H1 (cell line): ENCODE results near the gene LRRC8D. TPM values are rescaled to one million over a fixed set of nuclear protein-coding genes. Genes with fewer than 3 reads are reported as not detected.

ENCODE experiments used
- CTCF ChIA-PET: fragments of 300-600 bp; sonication (Branson Sonifier 250); formaldehyde crosslinking; loops from one replicate; lab custom pipeline; 2021; ENCODE audit not compliant: partially characterized antibody; lab: Charles Lee
- POLR2A ChIA-PET: fragments of 300-600 bp; sonication (Branson Sonifier 250); formaldehyde crosslinking; loops from one replicate; lab custom pipeline; 2021; ENCODE audit warnings: inconsistent platforms; ENCODE audit not compliant: partially characterized antibody; lab: Charles Lee
- DNase-seq, 2 experiments: peaks; one replicate each; pipeline versions ENCODE4 v3.0.0 to v3.0.0-alpha.2; 2010 to 2022; ENCODE audit warnings: low spot score in 2 of 2, low read depth in 1 of 2, mixed read lengths in 1 of 2
- FAIRE-seq: peaks from 2 replicates; lab custom pipeline; 2011; peaks lifted over from hg19 to GRCh38; lab: Jason Lieb, UNC
- H2AFZ ChIP-seq: 2 replicates; pipeline ENCODE4 v1.8.1; 2012; ENCODE audit warnings: low read length, inconsistent platforms
- H2AK5ac ChIP-seq: 2 replicates; pipeline ENCODE4 v1.6.1; 2013; ENCODE audit warnings: low read depth, low read length
- H2BK120ac ChIP-seq: replicated peaks from 2 replicates; pipeline ENCODE3; 2013; ENCODE audit warnings: low read depth, low read length, inconsistent platforms
- H2BK12ac ChIP-seq: 2 replicates; pipeline ENCODE4 v1.6.1; 2013; ENCODE audit warnings: low read depth, low read length
- H2BK15ac ChIP-seq: 2 replicates; pipeline ENCODE4 v1.6.1; 2013; ENCODE audit warnings: low read length
- H2BK20ac ChIP-seq: 2 replicates; pipeline ENCODE4 v1.6.1; 2013; ENCODE audit warnings: low read length
- H2BK5ac ChIP-seq: 2 replicates; pipeline ENCODE4 v1.6.1; 2013; ENCODE audit warnings: low read depth, low read length
- H3K14ac ChIP-seq: 2 replicates; pipeline ENCODE4 v1.6.1; 2013; ENCODE audit warnings: inconsistent platforms; ENCODE audit not compliant: insufficient read length
- H3K18ac ChIP-seq: 2 replicates; pipeline ENCODE4 v1.6.1; 2013; ENCODE audit warnings: low read length; ENCODE audit errors: extremely low read depth
- H3K23ac ChIP-seq: 2 replicates; pipeline ENCODE4 v1.6.1; 2013; ENCODE audit warnings: inconsistent platforms; ENCODE audit not compliant: insufficient read length
- H3K23me2 ChIP-seq: 2 replicates; pipeline ENCODE4 v1.6.1; 2013; ENCODE audit warnings: low read depth, low read length
- H3K27ac ChIP-seq: 2 replicates; pipeline ENCODE4 v1.6.1; 2011; ENCODE audit warnings: low read depth, low read length, inconsistent platforms
- H3K27me3 ChIP-seq, 4 experiments: replicated peaks in 1 of 4; 1 replicate in 1 of 4; 2 replicates in 3 of 4; pipeline versions ENCODE4 v1.6.1 to v1.8.1; 2011 to 2013; ENCODE audit warnings: low read length in 3 of 4, mild to moderate bottlenecking in 3 of 4, inconsistent platforms in 2 of 4, mixed read lengths in 2 of 4, moderate library complexity in 1 of 4; ENCODE audit not compliant: control insufficient read depth in 3 of 4, insufficient read depth in 3 of 4; ENCODE audit errors: extremely low read depth in 1 of 4
- H3K36me3 ChIP-seq, 4 experiments: 2 replicates each; pipeline versions ENCODE4 v1.6.1 to v1.8.1; 2011 to 2013; ENCODE audit warnings: mild to moderate bottlenecking in 4 of 4, low read length in 3 of 4, moderate library complexity in 2 of 4, control low read depth in 1 of 4, inconsistent platforms in 1 of 4; ENCODE audit not compliant: insufficient read depth in 4 of 4, control insufficient read depth in 2 of 4
- H3K4ac ChIP-seq: replicated peaks from 2 replicates; pipeline ENCODE3; 2013; ENCODE audit warnings: low read length, low read depth, mixed read lengths, inconsistent platforms; ENCODE audit not compliant: insufficient read length
- H3K4me1 ChIP-seq, 4 experiments: replicated peaks in 1 of 4; 1 replicate in 1 of 4; 2 replicates in 3 of 4; pipeline versions ENCODE4 v1.6.1 to v1.8.1; 2011 to 2013; ENCODE audit warnings: low read length in 3 of 4, inconsistent platforms in 2 of 4, mixed read lengths in 1 of 4; ENCODE audit not compliant: insufficient read depth in 4 of 4, control insufficient read depth in 3 of 4
- H3K4me2 ChIP-seq, 2 experiments: 2 replicates each; pipeline versions ENCODE4 v1.6.1 to v1.8.1; 2011 to 2013; ENCODE audit warnings: low read depth in 2 of 2, low read length in 2 of 2, control low read depth in 1 of 2, inconsistent platforms in 1 of 2, mild to moderate bottlenecking in 1 of 2; ENCODE audit not compliant: insufficient read depth in 1 of 2
- H3K4me3 ChIP-seq, 4 experiments: fragments of 200-600, 300-600 bp in 1 of 4; sonication (generic), shearing (Covaris generic), sonication (Bioruptor Twin) in 1 of 4; 2 replicates each; pipeline versions ENCODE4 v1.5.1 to v1.8.1; 2011 to 2016; ENCODE audit warnings: low read length in 4 of 4, low read depth in 3 of 4, control low read depth in 2 of 4, inconsistent platforms in 2 of 4, mild to moderate bottlenecking in 2 of 4, mixed read lengths in 1 of 4, moderate library complexity in 1 of 4; ENCODE audit not compliant: insufficient read depth in 2 of 4; ENCODE audit errors: extremely low read depth in 1 of 4
- H3K56ac ChIP-seq: replicated peaks from 2 replicates; pipeline ENCODE3; 2013; ENCODE audit warnings: low read depth, mild to moderate bottlenecking, mixed read lengths, low read length, inconsistent platforms; ENCODE audit not compliant: insufficient read length
- H3K79me1 ChIP-seq: 2 replicates; pipeline ENCODE4 v1.6.1; 2013; ENCODE audit warnings: low read depth, low read length, control low read depth
- H3K79me2 ChIP-seq, 2 experiments: 2 replicates each; pipeline versions ENCODE4 v1.6.1 to v1.8.1; 2012 to 2013; ENCODE audit warnings: low read length in 2 of 2, mild to moderate bottlenecking in 2 of 2, inconsistent platforms in 1 of 2; ENCODE audit not compliant: insufficient read depth in 2 of 2, control insufficient read depth in 1 of 2
- H3K9ac ChIP-seq, 4 experiments: replicated peaks in 1 of 4; 1 replicate in 1 of 4; 2 replicates in 3 of 4; pipeline versions ENCODE4 v1.6.1 to v1.8.1; 2011 to 2013; ENCODE audit warnings: low read depth in 3 of 4, low read length in 3 of 4, control low read depth in 2 of 4, mild to moderate bottlenecking in 2 of 4, moderate library complexity in 2 of 4, inconsistent platforms in 1 of 4; ENCODE audit errors: extremely low read depth in 1 of 4
- H3K9me3 ChIP-seq, 2 experiments: 2 replicates each; pipeline versions ENCODE4 v1.6.1 to v1.8.1; 2012 to 2013; ENCODE audit warnings: mild to moderate bottlenecking in 2 of 2, moderate library complexity in 2 of 2, control low read depth in 1 of 2, inconsistent platforms in 1 of 2, low read depth in 1 of 2, low read length in 1 of 2, mixed read lengths in 1 of 2; ENCODE audit not compliant: insufficient read depth in 2 of 2
- H4K20me1 ChIP-seq, 2 experiments: replicated peaks in 1 of 2; 2 replicates each; pipeline versions ENCODE3 to v1.8.1; 2011 to 2013; ENCODE audit warnings: inconsistent platforms in 2 of 2, low read length in 2 of 2, mild to moderate bottlenecking in 1 of 2; ENCODE audit not compliant: insufficient read depth in 2 of 2, control insufficient read depth in 1 of 2
- H4K5ac ChIP-seq: 2 replicates; pipeline ENCODE4 v1.6.1; 2013; ENCODE audit warnings: low read length, low read depth, mixed read lengths, inconsistent platforms; ENCODE audit not compliant: insufficient read length
- H4K8ac ChIP-seq: 2 replicates; pipeline ENCODE4 v1.8.0; 2013; ENCODE audit warnings: mild to moderate bottlenecking, moderate library complexity, low read length, inconsistent platforms; ENCODE audit not compliant: insufficient read depth; ENCODE audit errors: extremely low read depth
- H4K91ac ChIP-seq: replicated peaks from 2 replicates; pipeline ENCODE3; 2013; ENCODE audit warnings: low read length, mixed read lengths, inconsistent platforms; ENCODE audit not compliant: insufficient read length
- BACH1 ChIP-seq: IDR thresholded peaks from 2 replicates; pipeline ENCODE4 v1.6.1; 2012; ENCODE audit warnings: low read length, improper control_type of control experiment
- BRCA1 ChIP-seq: IDR thresholded peaks from 2 replicates; pipeline ENCODE4 v1.6.1; 2012; ENCODE audit warnings: low read depth, low read length, improper control_type of control experiment
- CHD1 ChIP-seq: IDR thresholded peaks from 2 replicates; pipeline ENCODE4 v1.6.1; 2012; ENCODE audit warnings: low read depth, low read length, improper control_type of control experiment
- FOSL1 ChIP-seq: IDR thresholded peaks from 2 replicates; pipeline ENCODE4 v1.6.1; 2011; ENCODE audit warnings: mild to moderate bottlenecking, low read depth, low read length, moderate library complexity; ENCODE audit not compliant: insufficient read depth
- PHF8 ChIP-seq: fragments of 200-600 bp; sonication (generic); conservative IDR thresholded peaks from 2 replicates; pipeline ENCODE4 v1.7.1; 2012; ENCODE audit warnings: low read depth, mild to moderate bottlenecking, inconsistent platforms, low read length, moderate library complexity
- POLR2AphosphoS5 ChIP-seq: IDR thresholded peaks from 2 replicates; pipeline ENCODE4 v1.6.1; 2011; ENCODE audit warnings: low read depth, low read length
- POU5F1 ChIP-seq: IDR thresholded peaks from 2 replicates; pipeline ENCODE4 v1.6.1; 2011; ENCODE audit warnings: low read depth, mild to moderate bottlenecking, low read length, moderate library complexity
- RBBP5 ChIP-seq: IDR thresholded peaks from 2 replicates; pipeline ENCODE4 v1.7.1; 2012; ENCODE audit warnings: low read depth, mild to moderate bottlenecking, inconsistent platforms, low read length, moderate library complexity, borderline replicate concordance
- SIN3A ChIP-seq, 2 experiments: IDR thresholded peaks in 1 of 2; conservative IDR thresholded peaks in 1 of 2; 2 replicates each; pipeline ENCODE4 v1.6.1; 2011 to 2012; ENCODE audit warnings: low read length in 2 of 2, improper control_type of control experiment in 1 of 2, low read depth in 1 of 2, mild to moderate bottlenecking in 1 of 2
- SP2 ChIP-seq: IDR thresholded peaks from 2 replicates; pipeline ENCODE4 v1.6.1; 2012; ENCODE audit warnings: mild to moderate bottlenecking, low read length, inconsistent platforms
- TAF1 ChIP-seq: IDR thresholded peaks from 2 replicates; pipeline ENCODE4 v1.6.1; 2011; ENCODE audit warnings: mild to moderate bottlenecking, low read depth, low read length
- TAF7 ChIP-seq: optimal IDR thresholded peaks from 2 replicates; pipeline ENCODE3; 2011; ENCODE audit warnings: low read depth, mild to moderate bottlenecking, inconsistent platforms, low read length, moderate library complexity, borderline replicate concordance
- TCF12 ChIP-seq: IDR thresholded peaks from 2 replicates; pipeline ENCODE4 v1.6.1; 2011; ENCODE audit warnings: low read depth, mild to moderate bottlenecking, low read length
- WGBS, 2 experiments: shearing (Covaris generic) in 1 of 2; methylation state at CpG; one replicate each; pipeline versions ENCODE4 v1.1.6 to v1.1.7; 2013 to 2015; ENCODE audit warnings: low lambda C conversion rate in 2 of 2, mixed read lengths in 2 of 2, inconsistent platforms in 1 of 2, low coverage in 1 of 2, missing lambda C conversion rate in 1 of 2; ENCODE audit not compliant: insufficient replicate concordance in 2 of 2, insufficient coverage in 1 of 2, insufficient read length in 1 of 2; ENCODE audit errors: extremely low coverage in 1 of 2, missing lambda C conversion rate in 1 of 2; 5-methylcytosine and 5-hydroxymethylcytosine counted together
- polyA plus RNA-seq, 7 experiments: library from polyadenylated mRNA; depleted of rRNA in 3 of 7; stranded (reverse) in 5 of 7; unstranded in 2 of 7; fragments of >200 nt in 5 of 7; fragments of 200-250 nt in 2 of 7; gene quantifications; 1 replicate in 5 of 7; 2 replicates in 1 of 7; 4 replicates in 1 of 7; pipeline versions ENCODE4 v1.2.1 to v1.2.3, GENCODE V29; 2011 to 2013; ENCODE audit warnings: missing spikeins in 2 of 7, mixed read lengths in 2 of 7
- total RNA-seq: library from RNA; stranded (reverse); fragmentation: NEBNext Ultra II Directional; extraction: Animal tissue kit (Norgen Biotek cat#: 25700); gene quantifications from 2 replicates; pipeline ENCODE4 v1.2.1, GENCODE V29; 2021
- TF ChIP-seq, protein P1 (sequence below): IDR thresholded peaks from 2 replicates; pipeline ENCODE4 v1.6.1; 2012; ENCODE audit warnings: inconsistent platforms

The LRRC8D gene
- total and polyA plus RNA-seq, 2 of the 8 experiments (the other 6 are each of a cell fraction or from before 2014, with no cell fraction given): 42.0 to 58.5 TPM

GRCh38 chr1:89975540-89976125 lies 154.8 kb downstream of the LRRC8D start:
- ChIA-PET POLR2A (no interaction called here), CTCF (interaction anchor here (0.6 to 1.5 kb wide), 11 partner anchors 8 to 360 kb away, joined by 3 to 5 read pairs (median 3); no protein-coding TSS in a partner anchor)
- no peak overlapping the region for H3K4ac ChIP-seq
- H3K4me3 ChIP-seq: no peak overlapping the region
- FAIRE-seq: no peak
- H3K23ac ChIP-seq: no peak overlapping the region
- no peak overlapping the region for H2AFZ ChIP-seq
- H3K23me2 ChIP-seq: no peaks in the 10 kb centered on the region
- H2BK120ac ChIP-seq: no peak overlapping the region
- no peak overlapping the region for H2BK20ac ChIP-seq
- H2BK15ac ChIP-seq: no peak overlapping the region
- no peak overlapping the region for H3K27ac ChIP-seq
- no peak overlapping the region for H4K91ac ChIP-seq
- H3K9me3 ChIP-seq: no peaks in the 10 kb centered on the region
- no peak overlapping the region for H3K56ac ChIP-seq
- H3K14ac ChIP-seq: no peak overlapping the region
- no peak overlapping the region for H4K8ac ChIP-seq
- H3K18ac ChIP-seq: no peak overlapping the region
- H2BK12ac ChIP-seq: no peak overlapping the region
- peaks cover 0 to 1% (median under 1%) of the 10 kb centered on the region in 4 experiments; a peak in 2 of 7 replicates for H3K4me1 ChIP-seq
- no peaks in the 10 kb centered on the region for H3K79me2 ChIP-seq
- WGBS, 2 experiments: 83% methylated on average over 4 of the region's 4 CpGs; no CpG with 5 or more reads in 1 of the 2 experiments
- H4K5ac ChIP-seq: no peak overlapping the region
- H3K79me1 ChIP-seq: no peaks in the 10 kb centered on the region
- H3K4me2 ChIP-seq: no peak overlapping the region
- no peaks in the 10 kb centered on the region for H4K20me1 ChIP-seq
- H2BK5ac ChIP-seq: no peak overlapping the region
- H2AK5ac ChIP-seq: no peak overlapping the region
- H3K9ac ChIP-seq: no peak overlapping the region
- no peaks in the 10 kb centered on the region for H3K27me3 ChIP-seq
- no peaks in the 10 kb centered on the region for H3K36me3 ChIP-seq
- no peak for DNase-seq
- no peak for TF ChIP-seq PHF8
- TF ChIP-seq, protein P1, sequence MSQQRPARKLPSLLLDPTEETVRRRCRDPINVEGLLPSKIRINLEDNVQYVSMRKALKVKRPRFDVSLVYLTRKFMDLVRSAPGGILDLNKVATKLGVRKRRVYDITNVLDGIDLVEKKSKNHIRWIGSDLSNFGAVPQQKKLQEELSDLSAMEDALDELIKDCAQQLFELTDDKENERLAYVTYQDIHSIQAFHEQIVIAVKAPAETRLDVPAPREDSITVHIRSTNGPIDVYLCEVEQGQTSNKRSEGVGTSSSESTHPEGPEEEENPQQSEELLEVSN: no peak
- no peak for TF ChIP-seq BRCA1
- TF ChIP-seq SIN3A (conservative IDR thresholded peaks at IDR 0.05 in 1 of 2, IDR thresholded peaks at IDR 0.05 in 1 of 2; ENCODE audit: low read depth in 1 of 2, low read length in 2 of 2): no peak
- no peak for TF ChIP-seq TAF7
- no peak for TF ChIP-seq RBBP5
- no peak for TF ChIP-seq TCF12
- TF ChIP-seq CHD1: no peak
- no peak for TF ChIP-seq TAF1
- no peak for TF ChIP-seq SP2
- no peak for TF ChIP-seq FOSL1
- no peak for TF ChIP-seq BACH1
- no peak for TF ChIP-seq POU5F1
- TF ChIP-seq POLR2AphosphoS5: no peak
